T-helper 2 cell treated with Interferon-gamma antibody and Interleukin-4, amounts not matched to agents 100 ng/mL and 5 ng/mL, for 36 hours (primary cell): ENCODE measurements around the gene ZBTB39. TPM values are rescaled to one million over a fixed set of nuclear protein-coding genes. Genes with fewer than 3 reads are reported as not detected.
"Not testable (repeated sequence)": the region's sequence is repeated elsewhere in the genome, so short reads cannot be mapped to it uniquely, and the experiment has no call there.

Experiments used
- intact Hi-C: fragments of 100-400 bp; cut with micrococcal nuclease; formaldehyde crosslinking; loops from one replicate; pipeline ENCODE4 v1.15.1; 2023
- total RNA-seq: library from RNA; stranded (reverse); gene quantifications from 2 replicates; pipeline ENCODE4 v1.2.3, GENCODE V29; 2022

Gene ZBTB39
- total RNA-seq, 1 donor from 2014 or later: 8.8 TPM

DNA sequence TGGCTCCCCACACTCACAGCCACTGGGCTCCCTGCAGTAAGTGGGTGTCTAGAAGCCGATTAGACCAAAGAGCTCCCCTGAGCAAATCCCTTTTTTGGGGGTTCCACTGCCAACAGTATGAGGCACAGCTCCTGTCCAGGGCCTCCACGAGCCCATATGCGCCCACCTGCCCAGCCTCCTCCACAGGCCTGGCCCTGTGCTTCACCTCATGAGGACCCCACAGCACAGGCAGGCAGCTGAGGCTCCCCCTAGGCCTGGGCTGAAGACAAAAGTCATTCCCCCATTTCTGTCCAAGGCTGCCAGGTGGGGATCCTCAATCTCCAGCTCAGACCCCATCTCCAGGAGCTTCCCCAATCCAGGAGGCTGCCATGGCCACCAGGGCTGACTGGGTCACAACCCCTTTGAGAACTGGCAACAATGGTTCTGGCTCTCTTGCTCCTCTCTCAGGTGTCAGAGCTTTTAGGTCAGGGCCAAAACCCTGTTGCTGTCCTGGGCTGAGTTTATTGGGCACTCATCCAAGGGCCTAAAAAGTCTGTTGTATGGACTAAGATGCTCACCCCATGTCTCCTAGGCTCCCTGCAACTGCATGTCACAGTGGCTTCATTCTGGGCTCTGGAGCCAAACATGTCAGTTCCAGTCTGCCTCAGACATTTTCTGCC, 23.6 kb downstream of the ZBTB39 start:
- intact Hi-C loops: not testable (repeated sequence)

DNA sequence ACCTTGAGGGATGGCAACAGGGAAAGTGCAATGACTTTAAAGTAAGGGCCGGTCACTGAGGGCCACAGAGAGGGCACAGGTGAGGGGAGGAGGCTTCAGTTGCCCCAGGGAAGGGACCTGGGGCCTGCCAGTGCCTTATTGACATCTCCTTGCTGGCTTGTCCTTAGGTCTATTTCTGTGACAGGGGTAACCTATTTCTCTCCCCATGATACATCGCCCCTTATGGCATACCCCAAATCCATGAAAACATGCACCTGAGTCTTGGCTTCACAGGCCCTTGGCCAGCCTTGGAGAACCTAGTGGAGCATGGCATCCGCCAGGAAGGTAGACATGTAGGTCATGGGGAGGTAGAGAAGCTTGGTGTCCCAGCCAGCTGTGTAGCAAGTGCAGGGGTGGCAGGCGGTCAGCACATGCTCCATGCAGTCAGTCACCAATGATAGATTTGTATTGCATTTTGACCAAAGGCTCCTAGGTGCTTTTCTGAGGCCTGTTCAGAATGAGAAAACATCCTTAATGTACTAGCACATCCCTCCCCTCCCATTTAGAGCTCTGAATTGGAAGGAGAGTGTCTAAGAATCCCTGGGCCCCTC, 25.3 kb downstream of the ZBTB39 start:
- intact Hi-C loops: no loop called here

- intact Hi-C loops: no loop called here
Measured at GRCh38 chr12:56980268-56980667, 26.1 kb downstream of the ZBTB39 start.

- intact Hi-C loops: no loop called here
Measured at GRCh38 chr12:56979628-56980027, 26.7 kb downstream of the ZBTB39 start.

DNA sequence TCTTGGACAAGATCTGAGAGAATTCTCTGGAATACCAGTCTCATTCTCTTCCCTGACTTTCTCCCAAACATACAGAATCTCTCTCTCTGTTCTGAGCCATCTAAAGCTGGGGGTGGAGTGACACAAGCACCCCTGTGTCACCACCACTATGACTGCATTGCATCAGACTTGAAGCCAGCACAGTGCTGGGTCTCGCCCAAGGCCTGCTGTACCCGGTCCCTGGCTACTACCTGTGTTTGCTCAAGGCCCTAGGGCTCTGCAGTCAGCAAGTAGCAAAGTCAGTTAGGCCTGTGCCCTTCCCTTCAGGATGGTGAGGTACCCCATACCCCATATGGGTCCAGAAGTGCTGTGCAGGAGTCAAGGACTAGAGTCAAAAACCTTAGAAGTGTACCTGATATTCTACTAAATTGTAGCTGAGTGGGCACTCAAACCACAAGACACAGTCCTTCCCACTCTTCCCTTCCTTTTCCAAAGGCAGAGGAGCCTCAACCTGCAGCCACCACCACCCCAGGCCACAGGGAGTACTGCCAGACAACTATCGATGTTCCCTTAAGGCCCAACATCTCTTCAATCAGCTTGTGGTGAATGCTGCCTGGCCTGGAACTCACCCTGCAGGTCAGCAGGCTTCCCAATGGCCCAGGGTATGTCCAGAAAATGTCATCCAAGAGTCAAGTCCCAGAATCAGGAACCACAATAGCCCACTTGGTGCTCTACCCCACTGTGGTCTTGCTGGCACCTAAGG, 27.8 kb downstream of the ZBTB39 start:
- intact Hi-C loops: no loop called here

- intact Hi-C loops: not testable (repeated sequence)
Measured at GRCh38 chr12:56977361-56977760, 29.0 kb downstream of the ZBTB39 start.

DNA sequence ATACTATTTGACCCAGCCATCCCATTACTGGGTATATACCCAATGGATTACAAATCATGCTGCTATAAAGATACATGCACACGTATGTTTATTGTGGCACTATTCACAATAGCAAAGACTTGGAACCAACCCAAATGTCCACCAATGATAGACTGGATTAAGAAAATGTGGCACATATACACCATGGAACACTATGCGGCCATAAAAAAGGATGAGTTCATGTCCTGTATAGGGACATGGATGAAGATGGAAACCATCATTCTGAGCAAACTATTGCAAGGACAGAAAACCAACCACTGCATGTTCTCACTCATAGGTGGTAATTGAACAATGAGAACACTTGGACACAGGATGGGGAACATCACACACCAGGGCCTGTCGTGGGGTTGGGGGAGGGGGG, 32.1 kb downstream of the ZBTB39 start:
- intact Hi-C loops: not testable (repeated sequence)

GRCh38 chr12:56968910-56969309, 37.4 kb downstream of the ZBTB39 start:
- intact Hi-C loops: not testable (repeated sequence)

GRCh38 chr12:56965997-56966642, 40.2 kb downstream of the ZBTB39 start:
- intact Hi-C loops: not testable (repeated sequence)

- intact Hi-C loops: not testable (repeated sequence)
Measured at GRCh38 chr12:56965124-56965523, 41.2 kb downstream of the ZBTB39 start.

GRCh38 chr12:56963557-56963956, 42.8 kb downstream of the ZBTB39 start:
- intact Hi-C loops: not testable (repeated sequence)

DNA sequence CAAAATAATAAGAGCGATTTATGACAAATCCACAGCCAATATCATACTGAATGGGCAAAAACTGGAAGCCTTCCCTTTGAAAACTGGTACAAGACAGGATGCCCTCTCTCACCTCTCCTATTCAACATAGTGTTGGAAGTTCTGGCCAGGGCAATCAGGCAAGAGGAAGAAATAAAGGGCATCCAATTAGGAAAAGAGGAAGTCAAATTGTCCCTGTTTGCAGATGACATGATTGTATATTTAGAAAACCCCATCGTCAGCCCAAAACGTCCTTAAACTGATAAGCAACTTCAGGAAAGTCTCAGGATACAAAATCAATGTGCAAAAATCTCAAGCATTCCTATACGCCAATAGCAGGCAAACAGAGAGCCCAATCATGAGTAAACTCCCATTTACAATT, 44.1 kb downstream of the ZBTB39 start:
- intact Hi-C loops: not testable (repeated sequence)

DNA sequence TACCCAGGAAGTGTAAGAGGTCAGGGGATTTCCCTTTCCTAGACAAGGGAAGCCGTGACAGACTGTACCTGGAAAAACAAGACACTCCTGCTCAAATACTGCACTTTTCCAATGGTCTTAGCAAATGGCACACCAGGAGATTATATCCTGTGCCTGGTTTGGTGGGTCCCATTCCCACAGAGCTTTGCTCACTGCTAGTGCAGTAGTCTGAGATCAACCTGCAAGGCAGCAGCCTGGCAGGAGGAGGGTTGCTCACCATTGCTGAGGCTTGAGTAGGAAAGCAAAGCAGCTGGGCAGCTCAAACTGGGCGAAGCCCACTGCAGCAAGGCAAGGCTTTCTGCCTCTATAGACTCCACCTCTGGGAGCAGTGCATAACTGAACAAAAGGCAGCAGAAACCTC, 47.9 kb downstream of the ZBTB39 start:
- intact Hi-C loops: no loop called here

- intact Hi-C loops: no loop called here
Measured at GRCh38 chr12:56957229-56958052, 48.9 kb downstream of the ZBTB39 start, which contains the start of gene RDH16. Gene RDH16 (minus strand): TSS chr12:56957608. CDS start chr12:56957462, 146 bp downstream.

- intact Hi-C loops: no loop called here
Measured at GRCh38 chr12:56955631-56956256, 50.6 kb downstream of the ZBTB39 start.

DNA sequence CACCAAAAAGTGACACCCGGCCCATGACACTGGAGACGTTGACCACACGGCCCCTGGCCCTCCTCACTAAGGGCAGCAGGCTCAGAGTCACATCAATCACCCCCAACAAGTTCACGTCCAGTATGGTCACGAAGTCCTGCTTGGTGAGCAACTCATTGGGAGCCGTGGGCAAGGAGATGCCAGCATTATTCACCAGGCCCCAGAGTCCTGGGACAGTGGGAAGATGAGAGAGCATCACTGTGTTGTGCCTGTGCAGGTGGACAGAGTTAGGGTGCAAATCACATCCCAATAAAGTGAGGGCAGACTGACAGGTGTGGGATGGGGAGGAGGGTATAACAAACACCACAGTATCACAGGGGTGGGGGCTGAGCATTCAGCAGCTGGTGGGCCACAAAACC, 51.4 kb downstream of the ZBTB39 start:
- intact Hi-C loops: no loop called here

- intact Hi-C loops: no loop called here
Measured at GRCh38 chr12:56954057-56954957, 52.0 kb downstream of the ZBTB39 start.

GRCh38 chr12:56953314-56953713, 53.0 kb downstream of the ZBTB39 start:
- intact Hi-C loops: no loop called here

DNA sequence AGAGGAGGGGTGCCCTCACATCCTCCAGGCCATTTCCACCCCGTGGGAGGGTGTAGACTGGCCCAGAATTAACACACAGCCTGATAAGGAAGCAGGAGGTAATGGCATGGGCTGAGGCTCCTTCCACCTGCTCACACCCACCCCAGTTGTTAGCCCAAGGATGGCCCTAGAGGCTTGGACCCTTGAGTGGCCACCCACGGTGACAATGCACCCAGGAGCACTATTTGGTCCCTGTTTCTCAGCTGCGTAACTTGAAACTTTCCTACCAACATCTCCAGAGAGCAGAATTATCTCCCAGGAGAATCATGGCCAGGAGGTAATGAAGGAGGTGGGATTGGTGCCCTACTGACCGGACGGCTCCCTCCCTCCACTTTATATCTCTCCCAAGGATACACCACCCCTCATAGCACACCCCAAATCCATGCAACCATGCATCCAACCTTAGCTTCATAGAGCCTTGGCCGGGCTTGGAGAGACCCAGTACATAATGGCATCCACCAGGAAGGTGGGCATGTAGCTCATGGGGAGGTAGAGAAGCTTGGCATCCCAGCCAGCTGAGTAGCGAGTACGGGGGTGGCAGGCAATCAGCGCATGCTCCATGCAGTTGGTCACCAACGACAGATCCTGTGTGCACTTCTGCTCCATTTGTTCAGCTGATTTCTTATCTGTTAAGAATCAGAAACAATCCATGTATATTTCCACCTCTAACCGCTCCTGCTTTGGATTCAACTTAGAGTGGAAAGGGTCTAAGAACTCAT, 54.6 kb downstream of the ZBTB39 start:
- intact Hi-C loops: no loop called here
